Measurements from ENCODE around the gene SMYD4.

Gene SMYD4

GRCh38 chr17:1789936-1790335 is 39.8 kb downstream of the SMYD4 start:
- H3K27ac ChIP-seq: no peak overlapping the region
- TF ChIP-seq CTCF (conservative IDR thresholded peaks at IDR 0.05): no peak

- no peak for TF ChIP-seq CTCF (conservative IDR thresholded peaks at IDR 0.05)
- H3K27ac ChIP-seq: peak overlapping the region; percentile 47
Measured at GRCh38 chr17:1787301-1787902, 42.3 kb downstream of the SMYD4 start.

GRCh38 chr17:1786708-1787107 is 43.0 kb downstream of the SMYD4 start:
- TF ChIP-seq CTCF (conservative IDR thresholded peaks at IDR 0.05): no peak
- H3K27ac ChIP-seq: peak overlapping the region; percentile 47

GRCh38 chr17:1785930-1786329 is 43.8 kb downstream of the SMYD4 start:
- no peak for TF ChIP-seq CTCF (conservative IDR thresholded peaks at IDR 0.05)
- peak overlapping the region; percentile 47; the same call in 1 of the 2 replicates for H3K27ac ChIP-seq

- TF ChIP-seq CTCF (conservative IDR thresholded peaks at IDR 0.05): peak; percentile 72
- no peak overlapping the region for H3K27ac ChIP-seq
Measured at GRCh38 chr17:1783834-1784611, 45.7 kb downstream of the SMYD4 start.

- TF ChIP-seq CTCF (conservative IDR thresholded peaks at IDR 0.05): no peak
- H3K27ac ChIP-seq: peak overlapping the region; percentile 15; the same call in 1 of the 2 replicates
Measured at GRCh38 chr17:1783271-1783670, 46.4 kb downstream of the SMYD4 start.

GRCh38 chr17:1782171-1782567 is 47.5 kb downstream of the SMYD4 start:
- H3K27ac ChIP-seq: peak overlapping the region; percentile 91; the same call in 1 of the 2 replicates
- TF ChIP-seq CTCF (conservative IDR thresholded peaks at IDR 0.05): no peak
